Mesothelial cell of epicardium (in vitro differentiated cells): Measurements from ENCODE around the gene TNNT3. TPM values are rescaled to one million over a fixed set of nuclear protein-coding genes. Genes with fewer than 3 reads are reported as not detected.

ENCODE experiments used
- DNase-seq, 2 experiments: peaks; one replicate each; pipeline ENCODE4 v3.0.0; 2021; ENCODE audit warnings: low spot score in 2 of 2; ENCODE audit not compliant: unreplicated experiment in 2 of 2
- H3K27ac Mint-ChIP-seq: 2 replicates; pipeline ENCODE4 v1.8.0; 2021; ENCODE audit warnings: mixed read lengths
- H3K27me3 Mint-ChIP-seq: 2 replicates; pipeline ENCODE4 v1.8.0; 2021; ENCODE audit warnings: low read depth, mixed read lengths
- H3K36me3 Mint-ChIP-seq: 2 replicates; pipeline ENCODE4 v1.8.0; 2021; ENCODE audit warnings: mixed read lengths
- H3K4me1 Mint-ChIP-seq: 2 replicates; pipeline ENCODE4 v1.8.0; 2021; ENCODE audit warnings: mixed read lengths
- H3K4me3 Mint-ChIP-seq: 2 replicates; pipeline ENCODE4 v1.8.0; 2021; ENCODE audit warnings: mild to moderate bottlenecking, moderate library complexity, mixed read lengths
- H3K9me3 Mint-ChIP-seq: 2 replicates; pipeline ENCODE4 v1.8.0; 2021; ENCODE audit warnings: mixed read lengths
- total RNA-seq: library from RNA; stranded (reverse); gene quantifications from 3 replicates; pipeline ENCODE4 v1.2.1, GENCODE V29; 2021
- TF ChIP-seq, protein P1 (sequence below): fragments of 200-600 bp; sonication (generic); IDR thresholded peaks from one replicate; pipeline ENCODE4 v1.5.0; 2021; ENCODE audit warnings: antibody characterized with exemption; ENCODE audit not compliant: unreplicated experiment

The TNNT3 gene
- total RNA-seq, 1 donor from 2014 or later, result 15.2 TPM

DNA sequence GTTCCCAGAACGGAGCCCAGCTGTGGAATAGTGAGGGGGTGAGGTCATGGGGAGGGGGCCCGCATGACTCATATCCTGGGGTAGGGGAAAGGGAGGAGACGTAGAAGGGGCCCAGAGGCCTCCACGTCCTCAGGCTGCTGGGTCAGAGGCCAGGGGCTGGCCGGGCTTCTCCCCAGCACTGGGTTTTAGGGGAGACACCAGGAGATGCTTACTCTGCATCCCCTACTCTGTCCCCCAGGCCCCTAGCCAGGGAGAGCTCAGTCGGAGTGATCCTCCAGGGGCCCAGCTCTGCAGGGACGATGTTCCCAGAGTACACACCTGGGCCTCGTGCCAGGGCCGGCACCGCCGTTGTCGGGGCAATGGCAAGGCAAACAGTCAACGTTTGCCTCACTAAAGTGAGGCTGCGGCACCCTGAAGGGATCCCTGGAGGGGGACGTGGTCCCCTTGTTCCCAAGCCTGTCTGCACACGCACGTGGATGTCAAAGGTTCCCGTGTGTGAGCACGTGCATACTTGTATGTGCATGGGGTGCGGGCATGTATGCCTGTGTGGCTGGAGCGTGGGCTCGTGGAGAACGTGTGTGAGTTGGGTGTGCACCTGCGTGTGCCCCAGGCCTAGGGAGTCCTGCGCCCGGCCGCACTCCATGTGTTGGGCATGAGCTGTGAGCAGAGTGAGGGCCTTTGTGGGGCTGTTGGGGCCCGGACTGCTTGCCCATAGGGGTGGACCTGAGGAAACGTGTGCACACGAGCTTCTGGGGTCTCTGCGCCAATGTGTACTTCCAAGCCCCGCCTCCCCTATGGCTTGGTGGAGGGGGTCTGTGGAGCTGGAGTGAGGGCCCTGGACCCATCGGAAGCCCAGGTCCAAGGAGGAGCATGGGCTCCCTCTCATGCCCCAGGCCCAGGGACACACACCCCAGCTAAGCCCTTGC is 42.0 kb upstream of the TNNT3 start:
- Mint-ChIP-seq H3K27me3 (no peaks in the 10 kb centered on the region), H3K9me3 (no peaks in the 10 kb centered on the region), H3K36me3 (no peaks in the 10 kb centered on the region), H3K27ac (peak overlapping the region; percentile 91), H3K4me3 (no peak overlapping the region), H3K4me1 (peaks cover 25% of the 10 kb centered on the region)
- TF ChIP-seq, protein P1, sequence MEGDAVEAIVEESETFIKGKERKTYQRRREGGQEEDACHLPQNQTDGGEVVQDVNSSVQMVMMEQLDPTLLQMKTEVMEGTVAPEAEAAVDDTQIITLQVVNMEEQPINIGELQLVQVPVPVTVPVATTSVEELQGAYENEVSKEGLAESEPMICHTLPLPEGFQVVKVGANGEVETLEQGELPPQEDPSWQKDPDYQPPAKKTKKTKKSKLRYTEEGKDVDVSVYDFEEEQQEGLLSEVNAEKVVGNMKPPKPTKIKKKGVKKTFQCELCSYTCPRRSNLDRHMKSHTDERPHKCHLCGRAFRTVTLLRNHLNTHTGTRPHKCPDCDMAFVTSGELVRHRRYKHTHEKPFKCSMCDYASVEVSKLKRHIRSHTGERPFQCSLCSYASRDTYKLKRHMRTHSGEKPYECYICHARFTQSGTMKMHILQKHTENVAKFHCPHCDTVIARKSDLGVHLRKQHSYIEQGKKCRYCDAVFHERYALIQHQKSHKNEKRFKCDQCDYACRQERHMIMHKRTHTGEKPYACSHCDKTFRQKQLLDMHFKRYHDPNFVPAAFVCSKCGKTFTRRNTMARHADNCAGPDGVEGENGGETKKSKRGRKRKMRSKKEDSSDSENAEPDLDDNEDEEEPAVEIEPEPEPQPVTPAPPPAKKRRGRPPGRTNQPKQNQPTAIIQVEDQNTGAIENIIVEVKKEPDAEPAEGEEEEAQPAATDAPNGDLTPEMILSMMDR, result no peak
- peak; percentile 19 to 58 for DNase-seq

- peak overlapping the region; percentile 47 for H3K27ac Mint-ChIP-seq
- DNase-seq, result peak in 1 of 2 experiments; percentile 27
- peaks cover 27% of the 10 kb centered on the region for H3K4me1 Mint-ChIP-seq
- H3K9me3 Mint-ChIP-seq, result no peaks in the 10 kb centered on the region
- no peaks in the 10 kb centered on the region for H3K36me3 Mint-ChIP-seq
- TF ChIP-seq, protein P1, result no peak
- H3K27me3 Mint-ChIP-seq, result no peaks in the 10 kb centered on the region
- no peak overlapping the region for H3K4me3 Mint-ChIP-seq
Observed at GRCh38 chr11:1878137-1879031, 41.1 kb upstream of the TNNT3 start.

DNA sequence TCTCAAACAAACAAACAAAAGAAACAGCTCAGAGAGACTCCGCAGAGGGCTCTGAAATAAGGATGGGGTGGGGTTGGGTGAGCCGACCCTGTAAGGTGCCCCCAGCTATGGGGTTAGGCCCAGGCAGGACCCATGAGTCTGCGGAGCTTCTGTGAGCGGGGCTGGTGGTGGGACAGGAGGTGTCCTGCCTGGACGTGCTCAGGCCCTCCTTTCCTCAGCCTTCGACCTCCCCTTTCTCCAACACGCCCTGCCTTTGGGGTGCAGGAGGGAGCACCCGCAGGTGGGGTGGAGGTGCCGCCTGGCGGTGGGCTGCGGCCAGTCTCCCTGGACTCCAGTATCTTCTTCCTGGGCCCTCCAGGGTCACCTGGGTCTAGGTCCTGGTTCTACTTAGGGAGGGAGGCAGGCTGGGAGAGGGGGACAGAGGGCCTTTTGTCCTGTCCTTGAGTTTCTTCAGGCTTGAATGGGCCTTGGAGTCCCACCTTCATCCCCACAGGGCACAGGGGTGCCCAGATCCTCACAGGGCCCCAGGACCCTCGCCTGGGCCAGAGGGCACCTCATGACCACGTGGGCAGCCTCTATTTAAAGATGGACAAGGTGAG is 40.1 kb upstream of the TNNT3 start:
- Mint-ChIP-seq H3K9me3 (no peaks in the 10 kb centered on the region), H3K4me1 (peaks cover 25% of the 10 kb centered on the region), H3K36me3 (no peaks in the 10 kb centered on the region), H3K4me3 (no peak overlapping the region), H3K27me3 (no peaks in the 10 kb centered on the region), H3K27ac (peak overlapping the region; percentile 90)
- peak in 1 of 2 experiments; percentile 15 for DNase-seq
- TF ChIP-seq, protein P1, result no peak

DNA sequence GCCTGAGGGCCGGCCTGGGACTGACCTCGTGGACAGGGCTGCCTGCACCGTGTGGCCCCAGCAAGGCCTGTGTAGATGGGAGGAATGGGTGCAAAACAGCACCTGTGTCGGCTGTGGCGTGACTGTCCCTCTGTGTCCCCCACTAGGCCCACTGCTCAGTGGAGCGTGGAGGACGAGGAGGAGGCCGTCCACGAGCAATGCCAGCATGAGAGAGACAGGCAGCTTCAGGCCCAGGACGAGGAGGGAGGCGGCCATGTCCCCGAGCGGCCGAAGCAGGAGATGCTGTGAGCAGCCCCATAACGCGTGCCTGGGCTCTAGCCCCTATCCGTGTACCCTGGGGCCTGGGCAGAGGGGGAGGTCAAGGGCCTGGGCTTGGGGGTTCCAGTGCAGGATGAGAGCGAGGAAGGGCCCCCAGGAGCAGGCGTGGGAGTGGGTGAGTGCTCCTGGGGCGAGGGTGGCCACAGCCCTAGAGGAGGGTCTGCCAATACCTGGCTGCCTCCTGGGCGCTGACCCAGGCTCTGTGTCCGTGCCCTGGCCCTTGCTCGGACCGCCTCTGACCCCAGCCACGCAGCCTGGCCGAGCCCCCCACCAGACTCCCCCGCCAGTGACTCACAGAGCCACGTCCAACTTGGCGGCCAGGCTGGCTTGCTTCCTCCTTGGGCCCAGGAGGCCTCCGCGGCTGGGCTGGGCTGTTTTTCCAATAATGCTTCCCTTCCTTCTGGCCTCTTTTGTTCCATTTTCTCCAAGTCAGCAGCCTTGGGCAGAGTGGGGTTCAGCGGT is 39.4 kb upstream of the TNNT3 start:
- Mint-ChIP-seq H3K4me3 (no peak overlapping the region), H3K9me3 (no peaks in the 10 kb centered on the region), H3K4me1 (peaks cover 25% of the 10 kb centered on the region), H3K36me3 (no peaks in the 10 kb centered on the region), H3K27ac (peak overlapping the region; percentile 90), H3K27me3 (no peaks in the 10 kb centered on the region)
- DNase-seq, result peak in 1 of 2 experiments; percentile 14
- TF ChIP-seq, protein P1, result no peak
